PC-9 (cell line): Measurements from ENCODE around the gene TLCD4.

Source experiments
- EZH2 ChIP-seq: fragments of 200-600 bp; sonication (generic); IDR thresholded peaks from 2 replicates; pipeline ENCODE4 v1.8.0; 2017; ENCODE audit warnings: antibody characterized with exemption, low read depth
- TF ChIP-seq, protein P1 (sequence below): fragments of 200-600 bp; sonication (generic); conservative IDR thresholded peaks from 2 replicates; pipeline ENCODE4 v1.6.1; 2017; ENCODE audit warnings: mixed run types, antibody characterized with exemption, mild to moderate bottlenecking, moderate library complexity

DNA sequence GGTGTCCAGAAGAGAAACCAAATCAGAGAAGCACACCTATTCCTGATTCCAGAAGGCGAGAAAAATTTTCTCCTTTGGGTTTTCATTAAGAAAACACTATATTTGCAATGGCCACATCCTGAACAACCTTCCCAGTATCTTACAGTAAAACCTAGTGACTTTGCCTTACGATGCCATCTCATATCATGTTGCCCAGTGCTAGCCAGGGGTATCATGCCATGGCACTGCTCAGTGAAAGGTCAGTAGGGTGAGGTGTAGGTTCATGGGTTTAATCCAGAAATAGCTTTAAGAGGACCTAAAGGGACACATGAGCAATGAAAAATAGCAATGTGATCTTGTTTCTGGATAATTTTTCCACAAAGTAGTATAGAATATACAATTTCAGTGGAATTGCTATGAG is 7.2 kb downstream of the TLCD4 start:
- TF ChIP-seq, protein P1, sequence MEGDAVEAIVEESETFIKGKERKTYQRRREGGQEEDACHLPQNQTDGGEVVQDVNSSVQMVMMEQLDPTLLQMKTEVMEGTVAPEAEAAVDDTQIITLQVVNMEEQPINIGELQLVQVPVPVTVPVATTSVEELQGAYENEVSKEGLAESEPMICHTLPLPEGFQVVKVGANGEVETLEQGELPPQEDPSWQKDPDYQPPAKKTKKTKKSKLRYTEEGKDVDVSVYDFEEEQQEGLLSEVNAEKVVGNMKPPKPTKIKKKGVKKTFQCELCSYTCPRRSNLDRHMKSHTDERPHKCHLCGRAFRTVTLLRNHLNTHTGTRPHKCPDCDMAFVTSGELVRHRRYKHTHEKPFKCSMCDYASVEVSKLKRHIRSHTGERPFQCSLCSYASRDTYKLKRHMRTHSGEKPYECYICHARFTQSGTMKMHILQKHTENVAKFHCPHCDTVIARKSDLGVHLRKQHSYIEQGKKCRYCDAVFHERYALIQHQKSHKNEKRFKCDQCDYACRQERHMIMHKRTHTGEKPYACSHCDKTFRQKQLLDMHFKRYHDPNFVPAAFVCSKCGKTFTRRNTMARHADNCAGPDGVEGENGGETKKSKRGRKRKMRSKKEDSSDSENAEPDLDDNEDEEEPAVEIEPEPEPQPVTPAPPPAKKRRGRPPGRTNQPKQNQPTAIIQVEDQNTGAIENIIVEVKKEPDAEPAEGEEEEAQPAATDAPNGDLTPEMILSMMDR, result no peak
- TF ChIP-seq EZH2, result no peak
